DMS114 treated with DMSO at 0.1 percent for 48 hours (cell line): ENCODE data around the gene CELF5.
"Not testable (repeated sequence)": the region's sequence is repeated elsewhere in the genome, so short reads cannot be mapped to it uniquely, and the experiment has no call there.

Experiments
- DNase-seq: peaks from one replicate; lab custom pipeline; 2025; ENCODE audit not compliant: unreplicated experiment; lab: John Stamatoyannopoulos, UW

The CELF5 gene

GRCh38 chr19:3189702-3190469 lies 34.6 kb upstream of the CELF5 start:
- no peak for DNase-seq

DNA sequence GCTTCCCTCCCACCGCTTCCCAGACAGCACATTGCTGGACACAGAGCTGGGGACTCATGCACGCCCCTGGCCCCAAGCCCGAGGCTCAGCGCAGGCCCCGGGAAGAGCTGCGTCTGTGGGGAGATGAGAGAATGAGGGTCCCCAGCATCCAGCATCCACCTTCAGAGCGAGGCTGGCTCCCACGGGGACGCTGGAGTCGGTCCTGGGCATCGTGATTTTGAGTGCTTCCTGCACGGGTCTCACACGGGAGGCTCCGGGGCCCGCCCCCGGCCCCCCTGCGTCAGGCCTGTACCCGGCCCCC lies 34.0 kb upstream of the CELF5 start:
- no peak for DNase-seq

DNA sequence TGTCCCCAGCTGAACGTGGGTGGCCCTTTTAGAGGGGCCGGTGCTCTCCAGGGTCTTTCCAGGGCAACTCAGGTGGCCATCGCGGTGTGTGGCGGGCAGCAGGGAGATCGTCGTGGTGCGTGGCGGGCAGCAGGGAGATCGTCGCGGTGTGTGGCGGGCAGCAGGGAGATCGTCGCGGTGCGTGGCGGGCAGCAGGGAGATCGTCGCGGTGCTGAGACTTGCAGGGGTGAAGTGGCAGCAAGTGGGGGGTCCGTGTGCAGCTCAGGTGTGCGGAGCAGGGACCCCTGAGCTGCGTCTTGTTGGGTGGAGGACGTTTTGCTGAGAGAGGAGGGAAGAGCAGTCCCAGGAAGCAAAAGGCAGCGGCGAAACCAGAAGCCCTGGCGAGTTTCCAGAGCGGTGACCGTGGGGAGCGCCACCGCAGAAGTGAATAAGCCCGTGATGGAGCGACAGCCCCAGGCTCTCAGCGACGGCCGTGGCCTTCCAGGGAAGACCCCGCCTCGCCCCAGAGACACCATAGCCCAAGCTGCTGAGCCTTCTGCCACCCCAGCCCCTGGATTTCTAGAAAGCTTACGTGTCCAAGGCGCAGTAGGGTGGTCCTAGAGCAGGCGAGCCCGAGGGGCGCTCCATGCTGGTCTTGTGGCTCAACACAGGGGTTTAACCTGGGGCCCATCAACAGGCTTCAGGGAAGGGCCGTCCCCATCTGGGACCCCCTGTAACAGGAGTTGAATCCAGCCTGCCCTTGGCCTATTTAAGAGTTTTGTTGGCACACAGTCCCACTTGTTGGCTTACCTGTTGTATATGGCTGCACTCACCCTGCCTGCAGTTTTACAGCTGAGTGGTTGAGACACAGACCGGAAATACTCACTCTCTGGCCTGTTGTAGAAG lies 33.3 kb upstream of the CELF5 start:
- DNase-seq: no peak

DNA sequence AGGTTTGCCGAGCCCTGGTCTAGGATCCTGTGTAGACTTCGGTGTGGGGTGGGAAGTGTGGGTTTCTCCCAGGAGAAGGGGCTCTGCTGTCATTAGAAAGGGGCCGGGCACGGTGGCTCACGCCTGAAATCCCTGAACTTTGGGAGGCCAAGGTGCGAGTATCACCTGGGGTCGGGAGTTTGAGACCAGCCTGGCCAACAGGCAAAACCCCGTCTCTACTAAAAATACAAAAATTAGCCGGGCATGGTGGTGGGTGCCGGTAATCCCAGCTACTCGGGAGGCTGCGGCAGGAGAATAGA lies 32.7 kb upstream of the CELF5 start:
- not testable (repeated sequence) for DNase-seq

- no peak for DNase-seq
Observed at GRCh38 chr19:3192228-3192635, 32.2 kb upstream of the CELF5 start.

GRCh38 chr19:3192684-3193083 lies 31.8 kb upstream of the CELF5 start:
- no peak for DNase-seq

DNA sequence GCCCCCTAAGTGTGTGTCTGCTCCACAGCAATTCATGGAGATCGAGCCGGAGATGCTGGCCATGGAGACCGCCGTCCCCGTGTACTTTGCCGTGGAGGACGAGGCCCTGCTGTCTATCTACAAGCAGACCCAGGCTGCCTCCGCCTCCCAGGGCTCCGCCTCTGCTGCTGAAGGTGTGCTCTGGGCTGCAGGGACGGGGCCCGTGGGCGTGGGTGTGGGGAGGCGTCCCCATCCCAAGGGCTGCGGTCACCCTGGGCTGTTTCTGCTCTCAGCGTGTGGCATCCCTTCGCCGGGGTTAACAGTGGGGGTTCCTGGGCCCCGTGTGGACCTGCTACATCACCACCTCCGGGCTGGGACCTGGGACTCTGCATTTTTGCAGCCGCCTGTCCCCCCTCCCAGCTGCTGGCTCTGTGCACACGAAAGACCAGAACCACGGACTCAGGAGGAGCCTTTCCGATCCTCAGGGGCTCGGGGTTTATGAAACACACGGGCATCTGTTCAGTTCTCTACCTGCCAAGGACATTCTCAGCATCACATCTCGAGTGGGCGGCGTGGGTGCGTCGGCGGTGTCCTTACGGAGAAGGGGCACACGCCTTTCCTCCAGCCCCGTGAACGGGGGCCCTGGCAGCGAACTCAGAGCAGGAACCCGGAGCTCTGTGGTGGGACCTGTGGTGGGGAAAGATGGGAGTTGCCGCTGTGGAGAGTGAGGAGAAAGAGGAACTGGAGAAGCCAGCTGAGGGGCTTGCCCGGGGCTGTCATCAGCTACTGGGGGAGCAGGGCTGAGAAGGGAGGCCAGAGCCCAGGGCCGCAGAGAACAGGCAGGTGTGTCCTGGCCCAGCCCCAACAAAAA lies 31.0 kb upstream of the CELF5 start:
- DNase-seq: no peak

DNA sequence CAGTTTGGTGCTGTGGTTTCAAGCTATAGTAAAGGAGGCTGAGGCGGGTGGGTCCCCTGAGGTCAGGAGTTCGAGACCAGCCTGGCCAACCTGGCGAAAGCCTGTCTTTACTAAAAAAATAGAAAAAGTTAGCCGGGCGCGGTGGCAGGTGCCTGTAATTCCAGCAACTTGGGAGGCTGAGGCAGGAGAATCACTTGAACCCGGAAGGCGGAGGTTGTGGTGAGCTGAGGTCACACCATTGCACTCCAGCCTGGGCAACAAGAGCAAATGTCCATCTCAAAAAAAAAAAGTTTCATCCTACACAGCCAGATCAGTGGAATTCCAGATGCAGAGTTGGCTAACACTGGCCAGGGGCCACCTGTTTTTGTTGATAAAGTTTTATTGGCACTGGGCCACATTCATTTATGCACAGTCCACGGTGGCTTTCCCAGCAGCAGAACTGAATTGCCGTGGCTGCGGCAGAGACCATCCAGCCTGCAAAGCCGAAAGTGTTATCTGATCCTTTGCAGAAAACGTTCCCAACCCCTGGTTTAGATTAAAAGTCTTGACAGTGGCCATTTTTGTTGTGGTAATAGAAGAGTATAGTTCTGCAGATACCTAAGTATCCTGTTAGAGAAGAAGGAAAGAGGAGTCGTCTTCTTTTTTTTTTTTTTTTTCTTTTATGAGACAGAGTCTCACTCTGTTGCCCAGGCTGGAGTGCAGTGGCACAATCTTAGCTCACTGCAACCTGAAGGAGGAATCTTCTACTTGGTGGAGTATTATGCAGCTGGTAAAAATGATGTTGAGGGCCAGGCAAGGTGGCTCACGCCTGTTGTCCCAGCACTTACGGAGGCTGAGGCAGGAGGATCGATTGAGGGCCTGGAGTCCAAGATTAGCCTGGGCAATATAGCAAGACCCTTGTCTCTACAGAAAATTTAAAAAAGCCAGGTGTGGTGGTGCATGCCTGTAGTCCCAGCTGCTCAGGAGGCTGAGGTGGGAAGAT lies 30.1 kb upstream of the CELF5 start:
- DNase-seq: no peak

- DNase-seq: no peak
Observed at GRCh38 chr19:3196064-3196932, 28.2 kb upstream of the CELF5 start.

DNA sequence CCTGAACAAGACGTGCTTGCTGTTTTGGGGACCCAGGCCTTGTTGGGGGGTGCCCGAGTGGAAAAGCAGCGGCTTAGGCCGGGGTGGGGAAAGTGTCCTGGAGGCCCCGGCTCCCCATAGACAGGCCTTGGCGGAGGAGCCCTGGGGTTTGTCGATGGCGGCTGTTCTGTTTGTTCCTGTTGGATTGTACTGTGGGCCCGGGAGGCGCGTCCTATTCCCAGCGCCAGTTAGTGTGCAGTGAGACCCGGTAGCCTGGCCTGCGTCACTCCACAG lies 27.6 kb upstream of the CELF5 start:
- DNase-seq: no peak

- DNase-seq: no peak
Observed at GRCh38 chr19:3198901-3199700, 25.4 kb upstream of the CELF5 start.

DNA sequence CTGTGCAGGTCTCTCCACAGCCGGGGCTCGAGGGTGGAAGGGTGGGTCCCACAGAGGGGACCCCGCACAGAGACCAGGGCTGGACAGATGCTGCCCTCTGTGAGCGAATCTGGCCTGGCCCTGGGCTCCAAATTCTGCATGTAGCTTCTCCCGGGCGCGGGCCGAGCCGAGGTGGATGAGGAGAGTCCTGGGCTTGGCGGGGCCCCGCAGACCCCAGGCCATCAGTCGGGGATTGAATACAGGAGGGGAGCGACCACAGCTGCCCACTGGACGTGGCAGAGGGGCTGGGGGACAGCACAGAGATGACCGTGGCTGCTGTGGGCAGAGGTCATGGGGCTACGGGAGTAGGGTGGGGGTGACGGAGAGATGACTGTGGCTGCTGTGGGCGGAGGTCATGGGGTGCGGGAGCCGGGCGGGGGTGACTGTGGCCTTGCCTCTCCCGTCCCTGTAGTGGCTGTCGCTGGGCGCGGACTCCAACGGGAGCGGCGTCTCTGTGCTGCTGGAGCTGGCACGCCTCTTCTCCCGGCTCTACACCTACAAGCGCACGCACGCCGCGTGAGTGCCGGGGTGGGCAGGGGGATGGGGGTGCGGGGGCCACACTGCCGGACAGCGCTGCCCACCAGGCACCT lies 23.3 kb upstream of the CELF5 start:
- no peak for DNase-seq

DNA sequence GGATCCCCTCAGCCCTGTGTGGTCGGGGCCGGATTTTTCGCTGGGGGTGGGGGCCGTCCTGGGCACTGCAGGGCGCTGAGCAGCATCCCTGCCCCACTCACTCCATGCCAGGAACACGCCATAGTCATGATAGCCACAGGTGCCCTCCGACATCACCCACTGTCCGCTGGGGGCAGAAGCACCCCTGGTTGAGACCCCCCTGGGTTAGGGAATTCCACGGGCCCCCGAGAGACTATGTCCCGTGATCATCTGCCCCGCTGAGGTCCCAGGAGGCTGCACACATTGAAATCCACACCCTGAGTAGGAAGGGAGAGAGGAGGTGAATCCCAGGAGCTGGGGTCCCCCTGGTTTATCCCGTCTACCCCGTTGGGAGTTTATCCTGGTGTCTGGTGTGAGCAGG lies 22.6 kb upstream of the CELF5 start:
- DNase-seq: no peak

DNA sequence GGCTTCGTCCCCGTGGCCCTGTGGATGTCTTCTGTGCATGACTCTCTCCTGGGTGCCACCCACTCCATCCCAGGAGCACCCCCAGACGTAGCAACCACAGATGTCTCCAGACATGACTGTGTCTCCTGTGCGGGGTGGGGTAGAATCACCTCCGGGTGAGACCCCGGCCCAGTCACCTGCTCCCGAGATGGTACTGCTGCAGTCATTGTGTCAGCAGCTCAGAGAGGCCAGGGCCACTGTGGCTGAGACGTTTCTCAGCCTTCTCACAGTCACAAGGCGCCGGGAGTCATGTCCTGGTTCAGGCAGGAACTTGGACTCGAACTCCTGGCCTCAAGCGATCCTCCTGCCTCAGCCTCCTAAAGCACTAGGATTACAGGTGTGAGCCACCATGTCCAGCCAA lies 22.1 kb upstream of the CELF5 start:
- no peak for DNase-seq

DNA sequence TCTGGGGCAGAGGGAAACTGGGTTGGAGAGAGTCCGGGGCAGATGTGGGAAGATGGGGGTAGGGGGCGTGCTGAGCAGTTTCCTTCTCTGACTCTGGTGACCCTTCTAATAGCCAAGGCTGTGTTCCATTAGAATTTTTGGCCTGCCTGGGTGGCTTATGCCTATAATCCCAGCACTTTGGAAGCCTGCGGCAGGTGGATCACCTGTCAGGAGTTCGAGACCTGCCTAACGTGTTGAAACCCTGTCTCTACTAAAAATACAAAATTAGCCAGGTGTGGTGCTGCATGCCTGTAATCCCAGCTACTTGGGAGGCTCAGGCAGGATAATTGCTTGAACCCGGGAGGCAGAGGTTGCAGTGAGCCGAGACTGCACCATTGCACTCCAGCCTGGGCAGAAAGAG lies 21.6 kb upstream of the CELF5 start:
- not testable (repeated sequence) for DNase-seq

DNA sequence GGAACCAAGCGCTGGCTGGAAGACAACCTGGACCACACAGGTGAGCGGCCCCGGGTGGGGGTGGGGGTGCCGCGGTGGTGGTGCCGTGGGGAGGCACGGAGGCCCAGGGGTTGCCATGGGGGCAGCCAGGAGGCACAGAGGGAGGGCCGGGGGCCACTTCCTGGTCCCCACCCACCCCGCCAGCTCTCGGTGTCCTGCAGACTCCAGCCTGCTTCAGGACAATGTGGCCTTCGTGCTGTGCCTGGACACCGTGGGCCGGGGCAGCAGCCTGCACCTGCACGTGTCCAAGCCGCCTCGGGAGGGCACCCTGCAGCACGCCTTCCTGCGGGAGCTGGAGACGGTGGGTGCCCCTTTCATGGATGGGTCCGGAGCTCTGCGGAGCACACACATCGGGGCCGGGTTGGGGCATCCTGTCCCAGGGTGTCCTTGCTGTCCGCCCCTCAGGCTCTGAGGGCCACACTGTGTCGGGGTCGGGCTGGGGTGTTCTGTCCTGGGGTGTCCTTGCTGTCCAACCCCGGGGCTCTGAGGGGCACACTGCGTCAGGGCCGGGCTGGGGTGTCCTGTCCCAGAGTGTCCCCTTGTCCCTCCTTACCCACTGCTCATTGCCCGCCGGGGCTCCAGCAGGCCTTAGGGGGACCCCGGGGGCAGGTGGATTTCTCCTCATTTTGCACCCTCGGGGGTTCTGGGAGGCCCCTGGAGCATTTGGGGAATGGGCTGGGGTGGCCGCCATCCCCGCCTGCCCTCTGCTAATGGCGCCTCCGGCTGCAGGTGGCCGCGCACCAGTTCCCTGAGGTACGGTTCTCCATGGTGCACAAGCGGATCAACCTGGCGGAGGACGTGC lies 20.4 kb upstream of the CELF5 start:
- no peak for DNase-seq

DNA sequence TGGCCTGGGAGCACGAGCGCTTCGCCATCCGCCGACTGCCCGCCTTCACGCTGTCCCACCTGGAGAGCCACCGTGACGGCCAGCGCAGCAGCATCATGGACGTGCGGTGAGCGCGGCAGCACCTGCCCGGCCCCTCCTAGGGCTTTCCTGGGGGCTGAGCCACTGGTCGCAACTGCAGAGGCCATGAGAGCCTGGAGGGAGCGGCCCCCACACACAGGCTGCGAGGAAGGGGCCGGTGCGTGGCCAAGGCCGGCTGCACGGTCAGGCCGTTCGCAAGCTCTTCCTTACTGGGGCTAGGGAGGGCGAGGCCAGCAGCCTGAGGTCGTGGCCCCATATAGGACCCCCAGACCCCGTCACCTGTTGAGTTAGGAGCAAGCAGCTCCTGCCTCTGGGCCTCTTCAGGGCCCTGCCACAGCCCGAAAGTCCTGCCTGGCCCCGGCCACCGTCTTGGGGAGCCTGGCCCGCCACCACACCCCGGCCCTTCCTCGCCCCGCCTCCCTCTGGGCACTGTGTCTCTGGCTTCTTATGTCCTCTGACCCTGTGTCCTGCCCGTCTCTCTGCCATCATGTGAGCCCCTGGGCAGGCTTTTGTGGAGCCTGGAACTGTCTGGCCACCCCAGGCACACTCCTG lies 19.7 kb upstream of the CELF5 start:
- no peak for DNase-seq
